Liver (tissue), 3 donors: ENCODE results near the gene AKAP13.
A peak's percentile ranks its signal among the peaks of the same experiment; 100 is the strongest.

ENCODE experiments used
- EGR1 ChIP-seq, 2 donors: IDR thresholded peaks; 2 replicates each; pipeline ENCODE4 v1.6.1; 2016 to 2018; ENCODE audit warnings: antibody characterized with exemption in 2 of 2, low read depth in 2 of 2
- RAD21 ChIP-seq, 2 donors: IDR thresholded peaks; 2 replicates each; pipeline ENCODE4 v1.6.1; 2016; ENCODE audit warnings: antibody characterized with exemption in 2 of 2, mild to moderate bottlenecking in 2 of 2
- SP1 ChIP-seq: IDR thresholded peaks from 2 replicates; pipeline ENCODE4 v1.6.1; 2018; ENCODE audit warnings: antibody characterized with exemption, mild to moderate bottlenecking
- TF ChIP-seq, protein P1 (sequence below): fragments of 150-350 bp; IDR thresholded peaks from 2 replicates; pipeline ENCODE4 v1.5.1; 2017; ENCODE audit warnings: improper control_type of control experiment, low read depth, low read length; ENCODE audit not compliant: missing input control
- donor health status: healthy.
- donor health status: healthy.

DNA sequence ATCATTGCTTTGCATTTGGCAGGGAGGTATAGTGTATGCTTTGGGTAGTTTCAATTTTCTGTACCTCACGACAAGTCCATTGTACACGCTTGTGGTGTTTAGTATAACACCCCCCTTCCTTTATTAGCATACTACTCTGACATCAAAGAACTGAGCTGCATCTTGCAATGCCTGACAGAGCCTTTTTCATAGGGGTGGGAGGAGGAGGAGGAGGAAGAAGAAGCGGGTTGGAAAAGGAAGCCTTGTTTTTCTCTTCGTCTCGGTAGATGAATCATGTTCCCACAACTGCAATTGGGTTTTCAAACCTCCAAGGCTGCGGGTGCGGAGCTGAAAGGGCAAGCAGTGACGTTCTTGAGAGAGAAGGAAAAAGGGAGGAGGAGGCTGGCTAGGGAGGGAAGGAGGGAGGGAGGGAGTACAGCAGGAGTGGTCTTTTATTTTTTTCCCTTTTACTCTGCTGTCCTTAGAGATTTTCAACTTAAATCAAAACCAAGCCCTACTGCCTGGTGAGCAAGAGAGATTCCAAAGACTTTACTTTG lies 238.6 kb downstream of the AKAP13 start:
- TF ChIP-seq SP1, result peak; percentile 16
- TF ChIP-seq, protein P1, sequence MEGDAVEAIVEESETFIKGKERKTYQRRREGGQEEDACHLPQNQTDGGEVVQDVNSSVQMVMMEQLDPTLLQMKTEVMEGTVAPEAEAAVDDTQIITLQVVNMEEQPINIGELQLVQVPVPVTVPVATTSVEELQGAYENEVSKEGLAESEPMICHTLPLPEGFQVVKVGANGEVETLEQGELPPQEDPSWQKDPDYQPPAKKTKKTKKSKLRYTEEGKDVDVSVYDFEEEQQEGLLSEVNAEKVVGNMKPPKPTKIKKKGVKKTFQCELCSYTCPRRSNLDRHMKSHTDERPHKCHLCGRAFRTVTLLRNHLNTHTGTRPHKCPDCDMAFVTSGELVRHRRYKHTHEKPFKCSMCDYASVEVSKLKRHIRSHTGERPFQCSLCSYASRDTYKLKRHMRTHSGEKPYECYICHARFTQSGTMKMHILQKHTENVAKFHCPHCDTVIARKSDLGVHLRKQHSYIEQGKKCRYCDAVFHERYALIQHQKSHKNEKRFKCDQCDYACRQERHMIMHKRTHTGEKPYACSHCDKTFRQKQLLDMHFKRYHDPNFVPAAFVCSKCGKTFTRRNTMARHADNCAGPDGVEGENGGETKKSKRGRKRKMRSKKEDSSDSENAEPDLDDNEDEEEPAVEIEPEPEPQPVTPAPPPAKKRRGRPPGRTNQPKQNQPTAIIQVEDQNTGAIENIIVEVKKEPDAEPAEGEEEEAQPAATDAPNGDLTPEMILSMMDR, result no peak
- TF ChIP-seq RAD21 (IDR thresholded peaks at IDR 0.05), result peak in 1 of 2 donors; percentile 3
- TF ChIP-seq EGR1 (IDR thresholded peaks at IDR 0.05; ENCODE audit: low read depth in 2 of 2), result no peak
